ENCODE results near the gene OPRPN.

GRCh38 chr4:70405765-70406164 is 8.0 kb downstream of the OPRPN start:
- TF ChIP-seq CTCF (conservative IDR thresholded peaks at IDR 0.05; ENCODE audit: low read length), result no peak
- no peak for TF ChIP-seq EZH2phosphoT487 (IDR thresholded peaks at IDR 0.05; ENCODE audit: borderline replicate concordance)

Measured in Loucy (cell line).